Renal cortex interstitium (tissue), 11 donors: ENCODE results near the gene OPCML. TPM values are rescaled to one million over a fixed set of nuclear protein-coding genes. Genes with fewer than 3 reads are reported as not detected.

ENCODE experiments used
- DNase-seq, 11 donors: peaks; one replicate each; pipeline ENCODE4 v3.0.0-alpha.2; 2013; ENCODE audit warnings: low read depth in 9 of 11, low spot score in 4 of 11; ENCODE audit errors: extremely low read depth in 1 of 11
- polyA plus RNA-seq, 3 donors: library from polyadenylated mRNA; unstranded; fragments of 120-200 nt; gene quantifications; one replicate each; pipeline ENCODE4 v1.2.1, GENCODE V29; 2013; ENCODE audit not compliant: insufficient read length in 3 of 3

OPCML gene
- polyA plus RNA-seq, 3 donors, result 13.2 to 15.8 (median 15.2) TPM

DNA sequence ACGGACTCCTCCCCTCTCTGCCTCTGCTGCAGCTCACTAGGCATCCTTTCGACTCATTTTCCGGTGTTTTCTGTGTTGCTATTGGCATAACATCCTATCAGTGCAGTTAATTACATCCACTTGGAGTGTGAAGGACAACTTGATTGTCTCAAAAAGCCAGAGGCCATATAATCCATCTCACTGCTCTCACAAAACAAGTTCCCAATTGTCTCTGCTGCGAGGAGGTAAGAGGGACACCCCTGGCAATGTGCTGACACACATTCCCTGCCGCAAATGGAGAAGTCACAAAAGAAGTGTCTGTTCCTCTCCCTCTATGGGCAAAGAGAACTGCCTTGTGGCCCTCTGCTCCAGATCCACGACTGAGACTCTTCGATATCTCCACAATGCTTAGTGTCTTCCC lies 618.4 kb downstream of the OPCML start:
- no peak for DNase-seq

DNA sequence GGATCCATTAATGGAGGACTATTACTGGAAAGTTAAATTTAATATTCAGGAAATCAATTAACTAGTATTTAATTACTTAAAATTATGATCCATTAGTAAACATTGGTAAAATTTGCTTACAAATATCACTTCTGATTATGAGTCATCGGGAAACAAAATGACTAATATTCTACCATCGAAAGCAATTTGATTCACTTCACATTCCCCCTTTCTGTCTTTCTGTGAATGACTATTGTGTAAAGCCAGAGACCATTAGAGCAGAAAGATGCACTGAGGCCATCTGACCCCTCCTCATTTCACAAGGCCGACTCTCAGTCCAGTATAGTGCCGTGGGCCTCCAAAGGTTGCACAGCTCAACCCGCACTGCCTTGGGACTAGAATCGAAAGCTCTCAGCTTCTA lies 619.0 kb downstream of the OPCML start:
- DNase-seq, result no peak

DNA sequence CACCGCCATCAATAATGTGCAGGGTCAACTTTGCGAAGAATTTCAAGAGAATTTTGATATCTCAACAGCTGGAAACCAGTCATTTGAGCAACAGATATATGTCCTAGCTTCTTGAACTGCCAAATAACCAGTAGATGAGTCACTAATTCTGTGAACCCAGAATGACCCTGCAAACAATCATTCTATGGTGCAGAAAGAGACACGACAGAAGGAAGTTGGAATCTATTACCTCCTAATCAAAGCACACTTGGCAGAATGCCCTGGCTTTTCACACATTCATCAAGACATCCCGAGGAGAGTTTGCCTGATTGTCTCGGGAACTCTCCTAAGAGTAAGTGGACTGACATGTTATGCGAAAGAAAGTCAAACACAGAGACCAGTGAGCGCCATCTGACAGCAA lies 621.1 kb downstream of the OPCML start:
- DNase-seq, result peak in 2 of 11 donors; percentile 28 to 31

DNA sequence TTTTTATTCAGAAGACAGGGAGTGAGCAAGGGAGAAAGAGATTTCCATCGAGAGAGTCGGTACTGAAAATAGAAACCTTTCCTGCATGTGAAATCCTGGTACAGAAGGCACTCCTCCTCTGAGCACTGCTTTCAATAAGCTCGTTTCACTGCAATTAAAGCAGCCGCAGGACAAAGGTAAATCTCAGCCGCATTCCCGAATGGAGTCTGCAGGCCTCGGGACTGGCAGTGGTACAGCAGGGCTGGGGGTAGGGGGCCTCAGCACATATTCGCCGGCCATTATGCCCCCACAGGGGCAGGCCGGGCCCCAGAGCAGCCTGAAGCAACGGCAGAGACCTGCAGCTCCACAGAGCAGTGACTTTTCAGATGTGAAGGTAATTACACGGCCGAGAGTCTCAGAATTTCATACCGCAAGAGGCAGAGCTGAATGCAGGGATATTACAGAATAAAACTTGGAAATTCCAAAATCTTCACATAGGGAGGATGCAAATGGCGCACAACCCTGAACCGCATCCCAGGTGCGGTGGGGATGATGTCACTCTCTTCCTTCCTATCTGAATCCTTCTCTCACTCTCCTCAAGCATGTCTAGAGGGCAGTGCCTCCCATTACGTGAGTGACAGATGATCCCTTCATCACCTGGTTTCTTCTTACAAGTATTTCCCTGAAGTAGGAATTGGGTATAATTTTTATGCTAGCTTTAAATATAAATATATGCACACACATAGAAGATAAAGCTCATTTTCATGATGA lies 622.1 kb downstream of the OPCML start:
- DNase-seq, result no peak

DNA sequence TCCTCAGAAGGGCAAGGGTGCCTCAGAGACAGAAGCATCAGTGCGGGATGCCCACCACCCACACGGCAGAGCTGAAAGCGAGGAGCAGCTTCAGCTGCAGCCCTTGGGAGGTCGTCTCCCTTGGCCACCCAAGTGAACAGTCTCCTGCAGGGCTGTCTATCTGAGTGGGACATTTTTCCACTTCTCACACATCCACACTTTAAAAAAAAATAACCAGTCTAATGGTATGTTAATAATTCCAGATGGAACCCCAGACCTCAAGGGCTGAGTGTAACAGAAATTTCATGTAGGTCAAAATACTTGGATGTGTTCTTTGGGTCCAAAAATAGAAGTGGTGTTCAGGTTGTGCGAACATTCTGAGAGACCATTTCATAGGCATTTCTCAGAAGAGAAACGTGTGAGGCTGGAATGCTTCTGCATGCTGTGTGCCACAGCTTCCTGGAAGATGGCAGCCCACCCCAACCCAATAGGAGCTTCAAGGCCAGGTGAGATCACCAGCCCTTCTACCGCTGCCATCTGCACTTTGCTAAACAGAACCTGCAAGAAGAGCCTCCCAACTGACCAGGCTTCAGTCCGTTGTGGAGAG lies 623.2 kb downstream of the OPCML start:
- no peak for DNase-seq

DNA sequence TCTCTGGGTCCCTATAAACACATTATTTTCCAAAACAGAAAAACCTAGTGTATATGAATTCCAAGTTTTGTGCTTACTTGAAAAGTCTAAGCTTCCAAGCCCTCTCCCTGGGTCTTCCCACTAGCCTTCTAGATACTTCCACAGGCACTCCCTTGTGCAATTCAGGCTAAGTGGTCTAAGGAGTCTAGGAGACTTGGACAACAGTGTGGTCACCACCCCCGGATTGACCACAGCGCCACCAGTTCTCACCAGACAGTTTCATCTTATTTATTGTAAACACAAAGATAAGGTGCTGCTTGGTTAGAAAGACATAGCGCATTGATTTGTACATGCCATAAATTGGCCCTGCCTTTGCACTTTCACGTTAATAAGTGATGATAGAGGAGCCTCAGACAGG lies 623.9 kb downstream of the OPCML start:
- no peak for DNase-seq

DNA sequence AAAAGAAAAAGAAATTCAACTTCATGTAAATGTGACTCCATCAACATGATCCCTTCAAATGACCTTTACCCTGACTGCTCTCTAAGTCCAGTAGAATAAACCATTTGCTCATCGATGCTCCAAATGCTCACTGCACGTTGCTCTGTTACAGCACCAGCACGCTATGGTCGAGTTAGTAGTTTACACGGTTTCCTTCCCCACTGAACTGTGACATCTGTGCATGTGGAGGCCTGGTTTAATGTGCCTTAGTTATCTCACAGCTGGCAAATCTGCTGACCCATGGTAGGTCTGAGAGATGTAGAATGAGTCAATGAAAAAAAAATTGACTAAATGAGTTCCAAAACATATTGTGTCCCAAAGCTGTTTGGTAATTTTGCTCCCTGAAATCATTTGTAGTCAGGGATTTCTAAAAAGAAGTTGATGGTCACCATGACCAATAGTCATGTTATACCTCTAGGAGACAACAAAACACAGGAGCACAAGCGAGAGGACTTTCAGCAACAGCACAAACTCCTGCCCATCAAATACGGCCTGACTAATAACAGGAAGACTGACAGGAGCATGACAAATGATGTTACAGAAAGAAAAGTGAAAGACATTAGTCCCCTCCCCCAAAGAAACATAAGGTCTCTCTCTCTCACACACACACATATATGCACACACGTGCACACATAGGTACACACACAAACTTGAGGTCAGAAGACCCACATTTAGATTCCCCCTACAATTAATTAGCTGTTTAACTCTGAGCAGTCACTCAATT lies 624.5 kb downstream of the OPCML start:
- DNase-seq, result no peak

DNA sequence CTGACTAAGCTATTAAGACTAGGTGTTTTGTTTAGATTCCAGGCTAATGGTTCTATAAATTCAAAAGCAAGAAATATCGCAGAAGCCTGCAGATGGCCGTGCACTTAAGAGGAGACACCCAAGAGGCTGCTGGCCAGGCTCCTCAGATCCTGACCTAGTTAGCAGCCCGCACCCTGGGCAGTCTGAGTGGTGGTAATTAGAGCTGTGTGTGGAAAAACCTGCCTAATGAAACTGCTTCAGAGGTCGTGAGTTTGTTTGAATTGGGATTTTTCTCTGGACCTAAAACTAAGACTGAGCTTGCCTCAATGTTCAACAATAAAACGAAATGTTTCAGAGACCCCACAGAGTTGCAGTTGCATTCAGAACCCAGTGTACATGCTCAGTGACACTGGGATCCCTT lies 627.7 kb downstream of the OPCML start:
- no peak for DNase-seq

DNA sequence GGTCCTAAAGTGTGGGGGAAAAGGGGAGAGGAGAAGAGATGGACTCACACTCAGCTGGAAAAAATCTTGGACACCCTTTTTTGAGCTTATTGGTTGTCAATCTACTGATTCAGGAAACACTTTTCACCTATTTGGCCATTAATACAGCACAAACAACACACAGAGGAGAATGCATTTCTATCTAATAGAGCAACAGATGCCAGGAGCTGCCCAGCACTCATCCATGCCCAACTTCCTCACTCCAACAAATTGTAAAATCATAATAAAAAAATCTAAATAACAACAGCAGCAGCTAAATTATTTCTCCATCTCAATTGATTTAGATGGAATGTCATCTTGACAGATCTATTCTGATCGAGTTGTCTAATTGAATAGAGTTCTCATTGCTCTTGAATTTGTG lies 628.2 kb downstream of the OPCML start:
- DNase-seq, result no peak

DNA sequence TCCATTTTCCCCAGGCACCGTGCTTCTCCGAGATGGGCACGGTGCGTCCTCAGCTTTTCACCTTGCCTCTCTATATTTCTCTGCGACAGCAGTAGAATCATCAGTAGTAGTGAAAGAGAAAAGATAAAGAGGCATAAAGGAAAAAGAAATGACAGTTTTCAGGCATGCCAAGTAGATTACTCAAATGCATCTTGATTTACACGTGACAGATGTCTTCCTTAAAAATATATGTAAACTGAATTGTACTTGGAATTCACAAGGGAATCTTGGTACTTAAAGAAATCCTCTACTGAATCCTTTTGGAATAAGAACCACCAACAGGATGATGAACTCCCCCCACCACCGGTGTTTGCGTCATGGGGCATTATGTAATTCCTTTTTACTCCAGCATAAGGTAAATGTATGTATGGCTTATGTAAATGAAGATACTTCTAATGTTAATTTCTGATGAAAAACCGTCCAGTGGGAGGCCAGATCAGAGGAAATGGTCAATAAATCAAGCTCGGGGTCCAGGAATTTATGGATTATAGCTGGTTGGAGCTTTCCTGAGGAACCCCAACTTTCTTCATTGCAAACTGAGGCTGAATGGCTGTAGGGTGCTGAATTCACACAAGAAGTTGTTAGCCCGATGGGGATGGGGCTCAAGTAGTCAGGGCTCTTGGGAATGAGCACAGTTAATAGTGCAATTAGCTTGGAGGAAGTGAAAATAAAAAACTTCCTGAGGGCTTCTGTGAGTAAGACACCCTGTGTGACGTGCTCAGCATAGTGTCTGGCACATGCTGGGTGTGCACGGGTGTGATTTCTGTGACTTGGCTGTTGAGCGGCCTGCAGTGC lies 630.4 kb downstream of the OPCML start:
- DNase-seq, result no peak

DNA sequence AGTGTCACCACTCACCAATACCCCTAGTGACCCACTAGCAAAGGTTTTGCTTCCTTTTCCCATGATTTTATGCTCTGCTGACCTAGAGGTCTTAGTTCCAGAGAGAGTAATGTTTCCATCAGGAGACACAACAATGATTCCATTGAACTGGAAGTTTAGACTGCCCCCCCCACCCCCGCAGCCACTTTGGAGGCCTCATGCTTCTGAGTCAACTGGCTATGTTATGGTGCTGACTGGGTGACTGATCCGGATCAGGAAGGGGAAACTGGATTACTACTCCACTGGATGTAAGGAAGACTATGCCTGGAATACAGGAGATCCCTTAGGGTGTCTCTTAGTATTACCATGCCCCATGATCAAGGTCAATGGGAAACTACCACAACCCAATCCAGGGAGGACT lies 633.6 kb downstream of the OPCML start:
- DNase-seq, result no peak

DNA sequence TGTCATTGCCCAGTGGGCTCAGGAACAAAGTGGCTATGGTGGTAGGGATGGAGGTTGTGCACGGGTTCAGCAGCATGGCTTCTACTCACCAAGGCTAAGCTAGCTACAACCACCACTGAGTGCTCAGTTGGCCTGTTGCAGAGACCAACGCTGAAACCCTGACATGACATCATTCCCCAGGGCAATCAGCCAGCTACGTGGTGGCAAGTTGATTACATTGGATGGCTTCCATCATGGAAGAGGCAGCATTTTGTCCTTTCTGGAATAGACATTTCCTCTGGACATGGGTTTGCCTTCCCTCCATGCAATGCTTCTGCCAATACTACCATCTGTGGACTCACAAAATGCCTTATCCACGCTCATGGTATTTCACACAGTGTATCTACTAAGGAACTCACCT lies 634.3 kb downstream of the OPCML start:
- DNase-seq, result no peak

DNA sequence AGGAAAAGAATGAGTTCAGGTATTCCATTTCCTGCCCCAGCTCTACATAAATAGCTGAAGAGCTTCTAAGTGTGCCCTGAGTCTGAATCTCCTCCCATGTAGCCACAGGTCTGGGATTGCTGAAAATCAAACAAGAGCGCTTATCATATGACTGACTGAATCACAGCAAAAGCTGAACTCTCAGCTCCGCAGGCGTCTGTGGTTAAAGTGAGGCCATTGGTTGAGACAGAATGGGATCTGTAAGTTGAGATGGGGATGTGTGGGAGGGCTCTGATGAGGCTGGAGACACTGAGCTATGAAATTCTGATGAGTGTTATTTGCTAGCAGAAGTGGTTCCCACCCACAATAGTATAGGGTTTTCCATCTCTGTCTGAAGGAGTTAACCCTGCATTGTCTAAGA lies 637.0 kb downstream of the OPCML start:
- peak in 1 of 11 donors; percentile 28 for DNase-seq

DNA sequence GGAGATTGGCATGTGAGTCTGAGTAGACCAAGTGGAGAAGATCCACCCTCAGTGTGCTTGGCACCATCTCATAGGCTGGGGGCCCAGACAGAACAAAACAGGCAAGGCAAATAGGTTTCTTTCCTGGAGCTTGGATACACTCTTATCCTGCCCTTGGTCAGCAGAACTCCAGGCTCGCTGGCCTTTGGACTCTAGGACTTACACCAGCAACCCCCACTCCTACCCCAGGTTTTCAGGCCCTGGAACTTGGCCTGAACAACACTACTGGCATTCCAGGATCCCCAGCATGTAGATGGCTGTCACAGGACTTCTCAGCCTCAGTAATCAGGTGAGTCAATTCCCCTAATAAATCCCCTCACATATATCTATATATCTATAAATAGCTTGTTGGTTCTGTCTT lies 637.7 kb downstream of the OPCML start:
- no peak for DNase-seq

DNA sequence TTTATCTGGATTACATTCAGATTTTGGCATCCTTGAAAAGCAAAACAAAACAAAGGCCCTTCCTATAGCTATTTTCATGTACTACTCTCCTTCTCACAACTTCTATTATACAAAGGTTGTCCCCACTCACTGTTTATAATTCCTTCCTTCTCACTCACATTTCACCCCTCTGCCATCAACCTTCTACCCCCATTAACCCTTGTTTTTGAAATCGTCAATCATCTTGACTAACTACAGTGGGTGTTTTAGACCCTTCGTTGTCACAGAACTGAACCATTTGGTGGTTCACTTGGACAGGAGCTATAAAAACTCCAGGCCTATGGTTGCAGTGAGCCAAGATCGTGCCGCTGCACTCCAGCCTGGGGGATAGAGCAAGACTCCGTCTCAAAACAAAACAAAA lies 639.4 kb downstream of the OPCML start:
- peak in 1 of 11 donors; percentile 27 for DNase-seq

DNA sequence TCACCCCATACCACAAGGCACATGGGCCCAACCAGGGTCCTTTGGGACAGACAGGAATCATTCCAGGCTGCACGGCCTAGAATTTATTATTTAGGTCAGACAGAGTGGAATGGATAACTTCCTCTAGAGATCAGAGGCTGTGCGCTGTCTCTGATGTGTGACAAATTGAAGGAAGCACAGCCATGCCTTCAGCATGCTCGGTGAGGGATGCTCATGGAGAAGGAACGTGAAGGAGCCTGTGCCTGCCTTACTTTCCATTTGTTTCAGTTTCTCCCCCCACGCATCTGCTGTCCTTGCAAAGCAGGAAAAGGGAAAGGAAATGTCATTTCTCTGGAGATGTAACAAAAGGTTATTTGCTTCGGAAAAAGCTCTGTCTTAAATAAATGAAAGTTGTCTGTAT lies 644.1 kb downstream of the OPCML start:
- DNase-seq, result no peak

DNA sequence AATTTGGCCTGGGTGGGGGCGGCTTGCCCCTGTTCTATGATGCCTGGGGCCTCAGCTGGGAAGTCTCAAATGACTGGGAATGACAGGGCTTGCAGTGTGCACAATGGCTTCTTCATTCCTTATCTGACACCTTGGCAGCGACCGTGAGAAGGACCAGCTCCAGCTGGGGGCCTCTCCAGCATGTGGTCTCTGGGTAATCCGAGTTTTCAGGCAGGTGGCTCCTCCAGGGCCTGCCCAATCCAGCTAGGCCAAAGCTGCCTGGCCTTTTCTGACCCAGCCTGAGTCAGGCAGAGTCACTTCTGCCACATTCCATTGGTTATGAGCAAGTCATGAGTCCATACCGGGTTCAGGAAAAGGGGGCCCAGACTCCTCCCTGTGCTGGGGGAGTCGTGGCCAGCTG lies 646.0 kb downstream of the OPCML start:
- no peak for DNase-seq

DNA sequence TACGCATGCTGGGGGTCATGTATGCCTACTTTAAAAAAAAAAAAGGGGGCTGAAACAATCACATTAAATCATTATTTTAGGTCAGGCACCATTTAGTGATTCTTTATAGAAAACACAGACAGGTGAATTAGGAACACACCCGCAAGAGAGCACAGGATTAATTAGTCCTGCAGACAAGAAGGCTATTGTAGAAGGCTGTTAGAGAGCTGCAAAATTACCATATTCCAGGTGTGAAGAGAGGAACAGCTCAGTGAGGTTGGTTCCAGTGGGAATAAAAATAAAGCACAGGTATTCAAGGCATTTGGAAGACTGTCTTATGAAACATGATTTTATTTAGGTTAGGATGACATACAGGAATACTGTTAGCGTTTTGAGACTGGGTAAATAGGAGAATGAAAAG lies 649.1 kb downstream of the OPCML start:
- no peak for DNase-seq

DNA sequence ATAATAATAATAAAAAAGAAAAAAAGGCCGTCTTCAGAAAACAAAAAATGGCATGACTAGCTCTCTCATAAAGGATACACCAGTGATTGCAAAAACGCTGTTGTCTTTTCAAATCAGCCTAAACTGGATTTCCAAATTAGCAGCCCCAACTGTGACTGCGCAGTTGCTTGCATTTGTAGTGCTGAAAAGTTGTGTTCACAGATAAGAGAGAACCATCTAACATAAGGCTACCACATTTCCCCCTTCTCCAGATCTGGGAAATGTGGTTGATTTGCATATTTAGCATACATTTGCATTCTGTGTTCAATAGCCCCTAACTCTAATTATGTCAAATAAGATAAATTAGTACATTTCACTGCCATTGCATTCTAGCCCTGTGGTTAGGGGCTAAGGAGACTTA lies 650.7 kb downstream of the OPCML start:
- DNase-seq, result no peak

DNA sequence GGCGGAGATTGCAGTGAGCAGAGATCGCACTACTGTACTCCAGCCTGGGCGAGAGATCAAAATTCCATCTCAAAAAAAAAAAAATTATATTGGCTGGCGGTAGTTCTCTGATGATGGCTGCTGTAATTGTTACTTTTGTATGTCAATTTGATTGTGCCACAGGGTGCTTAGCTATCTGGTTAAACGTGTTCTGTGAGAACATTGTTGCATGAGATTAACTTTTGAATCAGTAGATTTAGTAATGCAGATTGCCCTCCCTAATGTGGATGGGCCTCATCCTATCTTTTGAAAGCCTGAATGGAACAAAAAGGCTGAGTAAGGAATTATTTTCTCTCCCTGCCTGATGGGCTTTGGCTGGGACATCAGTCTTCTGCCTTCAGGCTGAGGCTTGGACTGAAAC lies 654.2 kb downstream of the OPCML start:
- DNase-seq, result no peak
